ENCODE data around the gene SERPIND1. TPM values are rescaled to one million over a fixed set of nuclear protein-coding genes. Genes with fewer than 3 reads are reported as not detected.

SERPIND1 gene
- polyA plus RNA-seq, 1 donor: 2.8 TPM

GRCh38 chr22:20792221-20792965 is 18.5 kb downstream of the SERPIND1 start:
- no peak for DNase-seq

DNA sequence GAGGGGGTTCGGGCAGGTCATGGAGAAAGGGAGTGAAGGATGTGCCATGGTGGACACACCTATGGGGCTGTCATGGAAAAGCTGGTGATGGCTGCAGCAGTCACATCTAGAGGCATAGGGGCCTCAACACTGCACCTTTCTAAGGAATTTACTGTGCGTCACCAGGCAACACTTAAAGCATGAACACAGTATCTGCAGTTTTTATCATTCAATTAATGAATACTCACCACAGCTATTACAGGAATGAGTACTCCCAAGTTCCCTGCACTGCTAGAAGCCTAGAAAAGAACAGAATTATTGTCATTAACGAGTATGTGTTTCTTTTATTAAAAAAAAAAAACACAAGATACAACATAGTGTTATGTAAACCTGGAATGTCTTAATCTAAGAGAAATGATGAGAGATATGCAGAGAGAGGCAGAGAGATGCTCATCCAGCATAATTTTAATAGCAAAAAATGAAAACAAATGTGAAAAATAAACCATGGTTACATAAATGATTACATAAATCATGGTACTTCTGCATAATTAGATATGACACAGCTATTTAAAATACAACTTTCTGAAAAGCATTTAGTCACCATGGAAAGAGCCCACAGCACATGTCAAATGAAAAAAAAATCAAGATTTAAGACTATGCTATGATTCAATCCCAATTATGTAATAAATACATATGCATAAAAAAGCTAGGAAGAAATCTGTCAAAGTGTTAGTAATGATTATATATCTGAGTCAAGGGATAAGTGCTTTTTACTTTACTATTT is 19.2 kb downstream of the SERPIND1 start:
- no peak for DNase-seq

GRCh38 chr22:20793748-20794649 is 20.1 kb downstream of the SERPIND1 start:
- DNase-seq: no peak

DNA sequence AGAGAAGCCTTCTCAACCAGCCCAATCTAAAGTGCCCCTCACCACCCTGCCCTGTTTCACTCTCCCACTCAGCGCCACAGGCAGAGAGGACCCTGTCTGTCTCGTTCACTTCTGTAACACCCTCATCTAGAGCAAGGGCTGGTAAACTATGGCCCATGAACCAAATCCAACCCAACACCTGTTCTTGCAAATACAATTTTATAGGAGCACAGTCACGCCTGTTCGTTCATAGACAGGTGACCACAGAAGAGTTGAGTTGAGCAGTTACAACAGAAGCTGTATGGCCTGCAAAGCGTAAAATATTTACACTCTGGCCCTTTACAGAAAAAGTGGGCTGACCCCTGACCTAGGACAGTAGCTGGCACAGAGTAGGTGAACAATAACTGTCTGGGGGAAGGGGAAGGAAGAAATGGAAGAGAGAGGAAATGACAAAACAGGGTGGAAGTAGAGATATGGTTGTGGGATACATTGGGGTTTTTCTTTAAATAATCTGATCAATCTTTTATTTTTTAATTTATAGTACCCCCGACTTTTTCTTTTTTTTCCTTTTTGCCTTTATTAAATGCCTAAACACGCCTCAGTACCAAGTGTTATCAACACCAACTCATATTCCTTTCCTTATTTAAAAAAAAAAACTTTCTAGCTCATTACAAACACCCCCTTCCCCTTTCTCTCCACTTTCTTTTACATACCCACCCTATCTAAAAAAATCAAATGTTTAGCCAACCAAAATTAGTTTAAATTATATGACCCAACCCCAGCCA is 20.9 kb downstream of the SERPIND1 start:
- no peak for DNase-seq

GRCh38 chr22:20796731-20797130 is 22.8 kb downstream of the SERPIND1 start:
- no peak for DNase-seq

DNA sequence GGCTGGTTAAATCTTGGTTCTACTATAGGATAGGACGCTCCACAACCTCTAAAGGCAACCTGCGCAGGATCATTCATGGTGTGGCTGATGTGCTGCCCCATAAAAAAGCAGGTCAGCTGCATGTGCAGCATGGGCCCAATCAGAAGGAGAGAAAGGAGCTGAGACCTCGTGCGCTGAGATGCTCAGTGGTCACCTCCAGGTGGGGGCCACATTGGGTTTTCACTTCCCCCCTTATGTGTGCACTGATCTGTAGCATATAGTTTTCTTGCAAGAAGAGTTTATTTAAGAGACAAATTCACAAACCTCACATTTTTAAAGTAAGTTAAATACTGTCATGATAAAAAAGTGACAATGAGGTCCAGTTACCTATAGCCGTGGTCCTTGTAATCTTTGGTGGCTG is 24.3 kb downstream of the SERPIND1 start:
- no peak for DNase-seq

DNA sequence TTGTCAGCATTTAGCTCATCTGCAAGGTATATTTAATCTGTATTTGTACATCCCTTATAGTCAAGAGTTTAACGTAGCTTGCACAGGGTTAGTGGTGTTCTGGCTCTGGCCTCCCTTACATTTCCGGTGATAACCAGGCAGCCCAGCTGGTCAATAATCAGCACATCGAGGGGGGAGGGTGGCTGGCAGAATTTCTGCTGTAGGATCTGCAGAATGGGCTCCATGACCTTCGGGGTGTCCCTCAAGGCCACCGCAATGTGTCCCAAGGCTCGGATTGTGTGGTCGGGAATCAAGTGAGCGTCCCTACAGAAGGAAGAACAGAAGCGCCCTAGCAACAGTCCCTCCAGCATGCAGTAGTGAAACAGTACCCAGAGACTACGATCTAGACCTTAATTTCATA is 25.1 kb downstream of the SERPIND1 start:
- DNase-seq: no peak

DNA sequence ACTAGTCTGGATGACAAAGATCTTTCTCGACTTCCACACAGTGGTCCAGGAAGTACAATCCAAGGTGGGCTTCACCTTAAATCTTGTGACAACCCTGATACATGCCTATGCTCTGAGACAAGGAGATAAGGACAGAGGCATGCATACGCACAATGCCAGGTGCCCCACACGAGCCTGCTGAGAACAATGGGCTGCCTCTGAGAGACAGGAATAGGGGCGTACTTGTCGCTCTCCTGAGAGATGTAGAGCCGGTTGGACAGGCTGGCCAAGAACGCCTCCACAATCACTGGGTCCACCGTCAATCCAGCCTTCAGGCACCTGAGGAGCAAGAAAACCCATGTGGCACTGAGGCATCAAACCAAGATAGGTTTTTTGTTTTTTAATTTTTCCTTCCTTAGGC is 25.5 kb downstream of the SERPIND1 start:
- no peak for DNase-seq

GRCh38 chr22:20802452-20802851 is 28.5 kb downstream of the SERPIND1 start:
- no peak for DNase-seq

DNA sequence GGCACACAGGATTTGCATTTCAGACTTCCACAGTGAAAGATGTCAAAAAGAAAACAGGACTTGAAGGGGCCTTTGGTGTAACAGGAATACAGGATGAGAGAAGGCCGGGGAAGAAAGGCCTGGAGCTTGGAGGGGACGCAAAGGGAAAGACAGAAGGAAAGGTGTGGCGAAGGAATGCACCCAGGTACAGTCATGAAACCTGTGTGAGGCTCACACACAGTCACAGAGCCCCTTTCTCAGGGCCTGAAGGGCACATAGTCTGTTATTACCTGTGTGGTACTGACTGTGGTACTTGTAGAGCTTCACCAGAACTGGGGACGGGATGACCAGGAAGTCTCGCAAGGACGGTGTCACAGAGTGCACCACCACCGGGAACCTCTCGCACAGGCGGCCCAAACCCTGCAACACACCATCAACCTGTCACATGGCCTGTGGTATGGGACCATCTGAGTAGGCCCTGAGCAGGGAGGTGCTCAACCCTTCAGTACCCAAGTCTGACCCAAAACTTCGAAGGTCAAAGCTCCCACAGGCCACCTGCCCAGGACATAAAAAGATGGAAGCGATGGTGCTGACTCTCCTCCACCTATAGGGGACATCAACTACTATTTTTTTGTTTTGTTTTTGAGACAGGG is 29.1 kb downstream of the SERPIND1 start:
- no peak for DNase-seq

GRCh38 chr22:20803696-20804324 is 29.9 kb downstream of the SERPIND1 start:
- DNase-seq: peak; percentile 34

DNA sequence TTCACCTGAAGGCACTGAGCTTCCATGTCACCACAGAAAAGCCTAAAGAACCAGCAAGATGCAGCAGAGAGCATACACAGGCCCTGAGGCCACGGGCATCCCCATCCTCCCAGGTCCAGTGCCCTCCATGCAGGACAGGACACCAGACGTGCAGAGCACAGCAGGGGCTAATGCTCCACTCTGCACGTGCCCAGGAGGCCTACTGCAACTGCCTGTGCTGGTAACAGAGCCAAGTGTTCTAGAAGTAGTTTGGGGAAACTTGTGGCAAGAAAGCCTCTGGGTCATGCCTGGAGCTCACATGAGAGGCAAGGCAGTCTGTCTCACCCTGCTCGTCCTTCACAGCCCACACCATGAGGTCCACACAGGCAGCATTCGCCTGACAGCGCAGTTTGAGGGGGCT is 30.7 kb downstream of the SERPIND1 start:
- no peak for DNase-seq

DNA sequence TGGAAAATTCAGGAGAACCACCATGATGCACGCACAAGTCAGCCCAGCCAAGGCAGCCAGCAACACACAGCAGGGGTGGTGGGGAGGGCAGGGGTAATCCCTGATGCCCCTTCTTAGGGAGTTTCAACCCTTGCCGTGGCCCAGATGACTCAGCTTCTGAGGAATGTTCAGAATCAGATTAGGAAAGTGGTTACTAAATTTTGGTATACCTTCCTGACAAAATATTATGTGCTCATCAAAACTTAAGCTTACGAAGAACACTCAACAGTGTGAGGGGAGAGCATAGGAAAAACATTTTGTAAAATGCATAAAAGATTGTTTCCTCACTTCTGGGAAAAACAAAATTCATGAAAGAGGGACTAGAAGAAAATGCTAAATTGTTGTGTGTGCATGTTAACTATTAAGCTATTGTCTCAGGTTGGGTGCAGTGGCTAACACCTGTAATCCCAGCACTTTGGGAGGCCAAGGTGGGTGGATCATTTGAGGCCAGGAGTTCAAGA is 32.1 kb downstream of the SERPIND1 start:
- no peak for DNase-seq

DNA sequence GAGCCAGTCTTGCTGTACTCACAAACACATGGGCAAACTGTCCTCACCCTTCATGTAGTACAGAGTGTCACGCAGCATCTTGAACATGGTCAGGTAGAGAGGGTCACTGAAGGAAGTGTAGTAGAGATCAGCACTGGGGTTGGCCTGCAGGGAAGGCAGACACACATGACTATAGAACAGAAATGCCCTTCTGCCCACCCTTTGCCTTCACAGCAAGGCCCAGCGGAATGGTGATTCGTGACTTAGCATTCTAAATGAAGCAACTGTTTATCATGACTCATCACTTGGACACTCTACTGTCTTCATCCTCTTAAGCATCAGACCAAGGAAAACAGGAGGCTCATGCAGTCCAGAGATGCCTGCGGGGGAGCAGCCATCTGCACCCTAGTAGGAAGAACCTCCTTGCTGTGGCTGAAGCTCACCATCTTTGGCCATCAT is 33.4 kb downstream of the SERPIND1 start:
- no peak for DNase-seq

GRCh38 chr22:20808844-20809243 is 34.9 kb downstream of the SERPIND1 start:
- no peak for DNase-seq

GRCh38 chr22:20809538-20810185 is 35.7 kb downstream of the SERPIND1 start:
- DNase-seq: no peak

GRCh38 chr22:20810645-20811044 is 36.7 kb downstream of the SERPIND1 start:
- DNase-seq: no peak

GRCh38 chr22:20811171-20811570 is 37.3 kb downstream of the SERPIND1 start:
- DNase-seq: no peak

GRCh38 chr22:20811971-20812660 is 38.2 kb downstream of the SERPIND1 start:
- no peak for DNase-seq
